HG03025 (cell line): ENCODE measurements around the gene KRTAP4-8.
"Not testable (repeated sequence)": the region's sequence is repeated elsewhere in the genome, so short reads cannot be mapped to it uniquely, and the experiment has no call there.

Source experiments
- ATAC-seq: cut with Tn5 transposase; IDR thresholded peaks from one replicate; pipeline ENCODE4 v1.9.1; 2021; ENCODE audit warnings: mild to moderate bottlenecking, moderate library complexity; ENCODE audit not compliant: unreplicated experiment, low FRiP score

Gene KRTAP4-8

DNA sequence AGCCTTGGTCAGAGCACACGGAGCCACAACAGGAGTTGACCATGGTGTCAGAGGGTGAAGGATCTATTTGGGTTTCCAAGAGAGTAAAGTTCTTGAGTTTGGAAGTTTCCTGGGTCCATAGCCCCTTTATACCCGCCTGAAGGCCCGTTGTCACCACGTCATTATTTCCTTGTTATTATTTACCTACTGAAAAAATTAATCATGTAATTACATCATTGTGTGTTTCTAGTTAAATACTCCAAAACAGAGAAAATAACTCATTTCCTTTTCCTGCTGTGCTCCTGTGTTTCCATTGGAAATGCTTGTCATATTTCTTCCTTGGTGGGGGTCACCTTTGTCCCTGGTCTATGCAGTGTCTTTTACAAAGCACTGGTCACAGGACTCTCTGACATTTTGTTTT lies at the start of gene KRTAP4-8:
Gene KRTAP4-8, minus strand, starts transcription at position 101 of the 400 bp plus-strand sequence. Its CDS starts 58 bp downstream, at position 43.
- no peak for ATAC-seq

DNA sequence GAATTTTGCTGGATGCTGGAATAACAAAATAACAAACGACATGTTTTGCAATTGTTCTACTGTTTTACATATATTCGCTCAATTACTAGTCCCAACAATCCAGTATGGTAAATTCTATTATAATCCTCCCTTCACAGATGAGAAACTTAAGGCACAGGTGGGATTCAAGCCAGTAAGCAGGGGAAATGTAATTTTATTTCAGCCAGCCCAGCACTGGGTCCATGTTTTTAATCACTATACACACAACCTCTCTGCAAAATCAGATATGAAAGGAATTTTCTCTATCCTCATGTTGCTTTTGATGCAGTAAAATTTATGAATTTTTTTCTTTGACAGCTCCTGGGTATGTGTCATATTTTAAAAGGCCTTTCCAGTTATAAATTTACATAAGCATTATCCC lies 47.3 kb upstream of the KRTAP4-8 start:
- ATAC-seq = no peak

DNA sequence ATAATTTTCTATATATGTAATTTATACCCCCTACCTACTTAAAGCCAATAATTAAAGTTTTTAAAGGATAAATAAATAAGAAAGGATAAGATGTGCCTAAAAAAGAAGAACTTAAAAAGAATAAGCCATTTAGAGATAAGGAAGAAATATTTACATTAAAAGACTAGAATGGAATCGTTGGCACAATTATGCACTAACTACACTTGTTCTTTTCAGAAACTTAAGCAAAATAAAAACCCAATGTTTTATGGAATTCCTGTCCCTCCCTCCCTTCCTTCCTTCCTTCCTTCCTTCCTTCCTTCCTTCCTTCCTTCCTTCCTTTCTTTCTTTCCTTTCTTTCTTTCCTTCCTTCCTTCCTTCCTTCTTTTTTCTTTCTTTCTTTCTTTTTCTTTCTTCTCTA lies 46.9 kb upstream of the KRTAP4-8 start:
- ATAC-seq = no peak

- ATAC-seq = no peak
Observed at GRCh38 chr17:41141361-41141760, 43.4 kb upstream of the KRTAP4-8 start.

- no peak for ATAC-seq
Observed at GRCh38 chr17:41140360-41141131, 42.6 kb upstream of the KRTAP4-8 start, which contains the start of gene KRTAP4-6. Gene KRTAP4-6, minus strand, starts transcription at chr17:41140544. Its CDS starts 57 bp downstream, at chr17:41140487.

GRCh38 chr17:41139865-41140264 lies 41.9 kb upstream of the KRTAP4-8 start:
- not testable (repeated sequence) for ATAC-seq

- no peak for ATAC-seq
Observed at GRCh38 chr17:41133880-41134735, 36.2 kb upstream of the KRTAP4-8 start.

DNA sequence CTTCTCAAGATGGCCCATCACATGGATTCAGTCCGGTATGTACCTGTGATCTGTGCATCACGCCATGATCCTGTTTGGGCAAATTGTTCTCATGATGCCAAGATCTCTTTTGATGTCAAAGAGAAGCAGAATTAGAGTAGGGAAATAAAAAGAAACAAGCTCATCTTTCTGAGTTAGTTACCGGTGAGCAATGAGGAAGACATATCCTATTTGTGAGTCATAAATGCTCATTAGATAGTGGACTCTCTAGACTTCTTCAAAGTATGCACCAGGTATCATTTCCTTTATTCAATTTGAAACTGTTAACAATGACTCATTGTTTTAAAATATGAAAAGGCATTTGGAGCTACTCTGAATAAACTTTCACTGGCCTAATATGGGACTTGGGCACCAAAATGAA lies 34.0 kb upstream of the KRTAP4-8 start:
- ATAC-seq = no peak

DNA sequence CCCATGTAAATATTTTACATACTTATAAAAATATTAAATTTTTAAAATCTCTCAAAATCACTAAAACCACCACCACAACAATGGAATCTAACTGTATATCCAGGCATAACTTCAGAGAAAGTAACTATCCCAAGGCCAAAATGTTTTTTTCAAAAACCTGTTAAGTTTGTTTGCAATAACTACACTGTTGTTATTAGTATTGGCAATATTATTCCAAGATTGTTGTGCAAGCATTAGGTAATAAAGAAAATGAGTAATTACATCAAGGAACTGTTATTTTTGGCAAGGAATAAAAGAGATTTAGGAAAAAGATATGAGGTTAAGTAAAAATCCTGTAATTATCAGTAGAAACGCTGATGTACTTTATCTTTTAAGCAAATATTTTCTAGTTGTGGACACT lies 29.4 kb upstream of the KRTAP4-8 start:
- ATAC-seq = no peak

- no peak for ATAC-seq
Observed at GRCh38 chr17:41126412-41126811, 28.5 kb upstream of the KRTAP4-8 start.

DNA sequence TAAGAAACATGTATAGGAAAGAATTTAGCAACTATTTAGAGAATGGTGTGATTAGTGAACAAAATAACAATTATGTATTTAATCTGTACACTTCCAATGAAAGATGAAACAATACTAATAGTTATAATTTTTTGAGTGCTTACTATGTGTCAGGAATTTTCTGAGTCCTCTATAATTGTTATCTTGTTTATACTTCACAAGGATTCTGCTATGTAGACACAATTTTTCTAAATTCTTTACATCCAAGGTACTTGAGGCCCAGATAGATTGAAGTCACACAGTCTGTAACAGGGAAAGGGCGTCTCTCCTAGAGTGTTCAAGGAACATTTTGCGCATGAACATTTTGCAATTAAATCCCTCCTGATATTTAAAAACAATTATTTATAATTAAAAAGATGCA lies 27.1 kb upstream of the KRTAP4-8 start:
- no peak for ATAC-seq

GRCh38 chr17:41123991-41124371 lies 26.0 kb upstream of the KRTAP4-8 start, which contains the start of gene KRTAP4-12:
Gene KRTAP4-12, minus strand, starts transcription at chr17:41124182. Its CDS starts 60 bp downstream, at chr17:41124122.
- not testable (repeated sequence) for ATAC-seq

DNA sequence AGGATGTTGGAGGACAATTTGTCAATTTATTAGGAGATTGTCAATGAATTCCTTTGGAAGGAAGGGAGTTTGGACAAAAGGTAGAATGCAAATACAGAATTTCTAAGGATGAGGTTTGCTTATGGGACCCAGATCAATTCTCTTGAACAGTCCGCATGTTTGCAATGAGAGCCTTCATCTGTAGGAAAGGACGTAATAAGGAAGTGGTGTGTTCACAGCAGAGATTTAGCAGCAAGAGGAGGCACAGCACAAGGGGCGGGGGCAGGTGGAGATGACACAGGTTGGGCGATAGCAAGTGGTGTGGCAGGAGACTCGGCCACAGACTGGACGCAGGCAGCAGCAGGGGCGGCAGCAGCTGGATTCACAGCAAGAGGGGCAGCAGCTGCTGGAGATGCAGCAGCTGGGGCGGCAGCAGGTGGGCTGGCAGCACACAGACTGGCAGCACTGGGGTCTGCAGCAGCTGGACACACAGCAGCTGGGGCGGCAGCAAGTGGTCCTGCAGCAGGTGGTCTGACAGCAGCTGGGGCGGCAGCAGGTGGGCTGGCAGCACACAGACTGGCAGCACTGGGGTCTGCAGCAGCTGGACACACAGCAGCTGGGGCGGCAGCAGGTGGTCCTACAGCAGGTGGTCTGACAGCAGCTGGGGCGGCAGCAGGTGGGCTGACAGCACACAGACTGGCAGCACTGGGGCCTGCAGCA lies 25.5 kb upstream of the KRTAP4-8 start:
- not testable (repeated sequence) for ATAC-seq

- no peak for ATAC-seq
Observed at GRCh38 chr17:41121742-41122141, 23.8 kb upstream of the KRTAP4-8 start.

DNA sequence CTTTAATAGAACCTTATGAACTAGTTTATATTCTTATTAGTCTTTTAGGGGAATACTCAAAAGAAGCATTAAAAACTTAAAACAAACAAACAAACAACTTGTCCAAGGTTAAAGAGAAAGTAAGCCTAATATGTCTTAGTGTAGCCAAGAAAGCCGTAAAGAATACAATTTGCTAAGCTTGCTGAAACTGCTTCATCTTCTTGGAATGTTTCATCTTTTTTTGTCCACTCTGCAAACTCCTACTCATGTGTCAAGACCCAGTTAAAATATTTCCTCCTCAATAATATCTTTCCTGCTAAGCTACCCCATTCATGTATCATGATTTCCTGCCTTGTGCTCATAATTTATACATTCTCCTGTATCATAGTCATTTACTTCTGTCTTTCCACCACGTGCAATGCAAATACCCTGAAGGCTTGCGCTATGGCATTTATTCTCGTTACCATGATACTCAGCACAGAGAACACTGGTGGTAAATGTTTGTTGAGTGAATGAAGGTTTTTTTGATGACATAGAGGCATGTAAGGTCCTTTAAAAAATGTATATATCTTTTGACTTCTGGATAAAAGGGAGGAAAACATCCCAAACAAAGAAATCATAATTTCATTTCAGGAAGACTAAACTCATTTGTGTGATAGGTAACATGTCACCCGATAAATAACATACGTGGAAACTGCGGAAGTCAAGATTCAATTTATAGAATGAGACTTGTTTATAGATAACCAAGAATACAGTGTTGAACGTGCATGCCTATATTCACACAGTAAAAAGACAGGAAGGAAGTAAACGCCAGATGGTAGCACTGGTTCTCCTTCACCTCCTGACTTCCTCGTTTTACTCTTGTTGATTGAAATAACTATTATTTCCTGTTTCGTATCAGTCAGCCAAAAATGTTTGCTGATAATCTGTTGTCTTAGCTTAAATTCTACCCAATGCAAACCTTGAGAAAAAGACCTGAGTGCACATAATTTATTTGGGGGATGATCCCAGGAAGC lies 22.1 kb upstream of the KRTAP4-8 start:
- ATAC-seq = not testable (repeated sequence)

- no peak for ATAC-seq
Observed at GRCh38 chr17:41118721-41119120, 20.8 kb upstream of the KRTAP4-8 start.

GRCh38 chr17:41117846-41118386 lies 20.0 kb upstream of the KRTAP4-8 start, which contains the start of gene KRTAP4-11:
Gene KRTAP4-11, minus strand, starts transcription at chr17:41118373. Its CDS starts 58 bp downstream, at chr17:41118315.
- ATAC-seq = not testable (repeated sequence)

DNA sequence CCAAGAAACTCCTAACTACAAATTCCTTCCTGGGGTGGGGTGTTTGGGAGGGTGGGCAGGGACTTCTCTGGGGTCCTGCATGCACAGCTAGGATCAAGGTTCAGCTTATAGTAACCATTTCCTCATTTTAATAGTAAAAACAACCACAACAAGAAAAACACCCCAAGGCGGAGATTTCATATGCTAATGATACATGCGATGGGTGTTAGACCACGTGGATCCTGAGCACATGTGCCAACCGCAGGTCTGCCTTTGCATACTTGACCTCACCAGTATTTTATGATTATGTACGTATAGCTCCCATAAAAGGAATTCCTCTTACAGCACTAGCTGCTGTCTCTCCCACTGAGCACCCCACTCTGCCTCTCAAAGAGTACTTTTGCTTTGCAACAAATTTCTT lies 18.4 kb upstream of the KRTAP4-8 start:
- ATAC-seq = no peak
